Activated naive CD8-positive, alpha-beta T cell treated with anti-CD3 and anti-CD28 coated beads, Interleukin-2, amount 10 ng/mL, durations not matched to agents 7 days and 5 days (primary cell): ENCODE data around the gene GALNT4. TPM values are rescaled to one million over a fixed set of nuclear protein-coding genes. Genes with fewer than 3 reads are reported as not detected.

Experiments
- ATAC-seq: fragments of 150-1000 bp; cut with Tn5 transposase; one replicate; pipeline ENCODE4 v1.10.0; 2021; ENCODE audit warnings: low read depth, moderate library complexity
- POLR2A ChIA-PET: fragments of 350-600 bp; sonication (Branson Sonifier 250); formaldehyde crosslinking; loops from one replicate; lab custom pipeline; 2021; ENCODE audit warnings: antibody characterized with exemption; lab: Charles Lee
- DNase-seq: peaks from one replicate; pipeline ENCODE4 v3.0.0; 2021
- H3K27ac Mint-ChIP-seq: one replicate; pipeline ENCODE4 v1.8.0; 2022; ENCODE audit warnings: mild to moderate bottlenecking, mixed read lengths
- H3K27me3 Mint-ChIP-seq: one replicate; pipeline ENCODE4 v1.8.0; 2022; ENCODE audit warnings: mild to moderate bottlenecking, moderate library complexity, mixed read lengths
- H3K36me3 Mint-ChIP-seq: one replicate; pipeline ENCODE4 v1.8.0; 2021; ENCODE audit warnings: mild to moderate bottlenecking, mixed read lengths
- H3K4me1 Mint-ChIP-seq: one replicate; pipeline ENCODE4 v1.8.0; 2021; ENCODE audit warnings: mixed read lengths
- H3K4me3 Mint-ChIP-seq: one replicate; pipeline ENCODE4 v1.8.0; 2022; ENCODE audit warnings: mild to moderate bottlenecking, moderate library complexity, mixed read lengths
- H3K9me3 Mint-ChIP-seq: one replicate; pipeline ENCODE4 v1.8.0; 2021; ENCODE audit warnings: mixed read lengths
- total RNA-seq, 2 experiments: library from RNA; stranded (reverse); gene quantifications; one replicate each; pipeline ENCODE4 v1.2.3, GENCODE V29; 2021

GALNT4 gene
- total RNA-seq, 2 experiments from 2014 or later, result 15.6 to 16.3 TPM

DNA sequence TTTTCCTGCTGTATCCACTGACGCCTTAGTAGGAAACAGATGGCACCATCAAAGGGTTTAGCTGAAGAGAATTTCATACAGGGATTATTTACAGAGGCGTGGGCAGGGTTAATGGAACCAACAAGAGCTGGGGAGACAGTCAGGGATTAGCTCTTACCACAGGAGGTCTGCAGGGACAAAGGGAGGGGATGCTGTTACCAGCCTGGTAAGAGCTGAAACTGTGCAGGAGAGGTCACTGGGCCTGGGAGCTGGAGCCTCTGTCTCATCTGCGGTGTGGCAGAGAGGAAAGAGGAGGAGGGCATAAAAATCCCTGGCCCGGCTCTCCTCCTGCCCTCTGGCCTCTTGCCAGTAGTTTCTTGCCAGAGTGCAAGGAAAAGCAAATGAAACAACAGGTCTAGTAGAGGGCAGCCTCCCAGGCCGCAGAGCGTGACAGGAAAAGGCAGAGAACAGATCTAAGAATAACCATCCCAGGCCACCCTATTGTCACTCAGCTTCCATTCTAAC lies 20.1 kb upstream of the GALNT4 start:
- no peaks in the 10 kb centered on the region for H3K9me3 Mint-ChIP-seq
- H3K4me1 Mint-ChIP-seq, result peaks cover 10% of the 10 kb centered on the region
- POLR2A ChIA-PET, result no interaction called here

DNA sequence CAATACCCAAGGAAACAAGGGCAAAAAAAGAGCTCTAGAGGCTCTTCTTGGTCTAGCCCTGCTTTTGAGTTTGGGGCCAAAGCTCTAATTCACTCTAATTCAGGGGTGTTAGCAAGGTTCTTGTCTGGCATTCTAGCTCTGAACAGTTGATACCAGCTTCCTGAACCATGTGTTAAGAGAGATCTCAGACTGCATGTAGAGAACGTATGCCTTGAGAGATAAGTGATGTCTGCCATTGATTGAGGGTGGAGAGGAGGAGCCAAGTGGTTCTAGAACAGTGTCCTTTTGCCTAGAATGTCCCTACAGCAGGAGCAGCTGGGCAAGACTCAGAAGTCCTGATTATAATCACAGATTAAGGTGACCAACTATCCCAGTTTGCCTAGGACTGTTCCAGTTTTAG lies 19.4 kb upstream of the GALNT4 start:
- Mint-ChIP-seq H3K4me1 (peaks cover 10% of the 10 kb centered on the region), H3K36me3 (no peaks in the 10 kb centered on the region), H3K27me3 (no peaks in the 10 kb centered on the region), H3K9me3 (no peaks in the 10 kb centered on the region), H3K27ac (no peak overlapping the region), H3K4me3 (no peak overlapping the region)
- ATAC-seq (no peak), DNase-seq (no peak)
- POLR2A ChIA-PET, result no interaction called here

More for the DNA sequence above, 20.1 kb upstream of the GALNT4 start:
- H3K36me3 Mint-ChIP-seq, result no peaks in the 10 kb centered on the region
- no peak overlapping the region for H3K4me3 Mint-ChIP-seq
- no peaks in the 10 kb centered on the region for H3K27me3 Mint-ChIP-seq
- DNase-seq (no peak), ATAC-seq (no peak)
- no peak overlapping the region for H3K27ac Mint-ChIP-seq

DNA sequence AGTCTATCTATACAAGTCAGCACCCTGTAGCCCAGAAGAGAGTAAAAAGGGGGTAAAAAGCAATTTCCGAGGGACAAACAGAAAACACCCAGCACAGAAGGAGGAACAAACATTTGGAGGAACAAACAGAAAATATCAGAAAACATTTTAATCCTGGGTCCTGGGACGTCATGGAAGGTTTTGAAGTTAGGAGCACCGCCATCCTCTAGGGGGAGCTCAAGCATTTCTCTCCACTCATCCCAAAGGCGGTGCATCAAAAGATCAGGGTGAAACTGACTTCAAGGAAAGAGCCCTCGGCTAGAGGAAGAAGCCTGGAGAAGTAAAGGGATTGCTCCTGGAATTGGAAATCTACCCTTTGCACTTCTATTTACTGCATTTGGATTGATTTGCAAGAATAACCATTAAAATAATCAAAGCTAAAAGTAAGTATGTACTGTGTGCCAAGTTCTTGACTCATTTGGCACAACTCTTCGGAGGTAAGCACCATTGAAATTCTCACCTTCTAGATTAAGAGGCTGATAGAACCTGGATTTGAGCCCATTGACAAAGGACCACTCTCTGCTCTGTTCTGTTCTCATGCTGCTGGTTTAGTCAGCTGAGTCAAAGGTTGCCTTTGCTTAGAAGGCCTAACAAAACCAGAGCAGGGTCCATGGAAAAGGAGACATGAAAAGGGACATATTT lies 18.5 kb upstream of the GALNT4 start:
- ATAC-seq, result peak; percentile 79

DNA sequence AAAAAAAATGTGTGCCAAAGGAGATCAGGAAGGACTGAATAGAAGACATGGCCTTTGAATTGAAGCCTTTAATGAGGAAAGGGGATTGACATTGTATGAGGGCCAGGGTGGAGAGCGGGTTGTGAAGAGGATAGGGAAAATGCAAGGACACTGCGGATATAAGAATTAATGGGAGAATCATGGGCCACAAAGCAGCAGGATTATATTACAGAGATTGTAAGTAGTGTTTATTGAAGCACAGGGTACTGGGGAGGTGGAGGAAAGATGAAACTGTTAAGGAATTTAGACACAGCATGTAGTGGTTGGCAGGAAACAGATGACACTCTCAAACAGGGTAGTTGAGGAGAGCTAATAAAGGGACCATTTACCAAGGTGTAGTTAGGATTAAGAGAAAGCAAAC lies 17.6 kb upstream of the GALNT4 start:
- no peak overlapping the region for H3K27ac Mint-ChIP-seq
- POLR2A ChIA-PET, result interaction anchor here (1.2 kb wide), 1 partner anchor 167 kb away, joined by 4 read pairs; no protein-coding TSS in a partner anchor
- H3K27me3 Mint-ChIP-seq, result no peaks in the 10 kb centered on the region

More for the DNA sequence above, 18.5 kb upstream of the GALNT4 start:
- H3K4me3 Mint-ChIP-seq, result no peak overlapping the region
- POLR2A ChIA-PET, result interaction anchor here (1.2 kb wide), 1 partner anchor 166 kb away, joined by 4 read pairs; no protein-coding TSS in a partner anchor
- H3K27me3 Mint-ChIP-seq, result no peaks in the 10 kb centered on the region
- no peaks in the 10 kb centered on the region for H3K36me3 Mint-ChIP-seq
- no peaks in the 10 kb centered on the region for H3K9me3 Mint-ChIP-seq
- no peak overlapping the region for H3K27ac Mint-ChIP-seq
- DNase-seq, result no peak
- peaks cover 10% of the 10 kb centered on the region for H3K4me1 Mint-ChIP-seq

DNA sequence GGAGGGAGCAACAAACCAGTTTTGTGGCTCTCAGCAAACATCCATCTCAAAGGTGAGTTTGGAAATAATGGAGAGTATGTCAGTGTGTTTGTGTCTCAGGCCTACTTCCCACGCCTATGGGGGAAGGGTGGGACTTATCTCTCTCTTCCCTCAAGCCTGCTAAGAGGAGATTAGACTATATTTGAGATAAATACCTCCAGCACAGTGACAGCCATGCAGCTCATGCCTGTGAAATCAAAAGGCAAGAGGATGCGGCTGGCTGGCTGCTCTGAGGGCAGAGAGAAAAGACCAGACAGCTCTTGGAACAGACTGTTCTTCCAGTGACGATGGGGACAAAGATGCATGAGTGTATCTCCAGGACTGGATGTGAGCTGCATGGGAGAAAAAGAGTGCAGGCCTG lies 16.0 kb upstream of the GALNT4 start:
- H3K27me3 Mint-ChIP-seq, result no peaks in the 10 kb centered on the region
- no peaks in the 10 kb centered on the region for H3K36me3 Mint-ChIP-seq
- no peak for DNase-seq
- POLR2A ChIA-PET, result no interaction called here
- H3K4me3 Mint-ChIP-seq, result no peak overlapping the region
- H3K9me3 Mint-ChIP-seq, result no peaks in the 10 kb centered on the region
- no peak for ATAC-seq
- peaks cover 10% of the 10 kb centered on the region for H3K4me1 Mint-ChIP-seq
- no peak overlapping the region for H3K27ac Mint-ChIP-seq

More for the DNA sequence above, 17.6 kb upstream of the GALNT4 start:
- peaks cover 10% of the 10 kb centered on the region for H3K4me1 Mint-ChIP-seq
- no peak overlapping the region for H3K4me3 Mint-ChIP-seq
- DNase-seq, result no peak
- H3K9me3 Mint-ChIP-seq, result no peaks in the 10 kb centered on the region
- H3K36me3 Mint-ChIP-seq, result no peaks in the 10 kb centered on the region
- ATAC-seq, result no peak

DNA sequence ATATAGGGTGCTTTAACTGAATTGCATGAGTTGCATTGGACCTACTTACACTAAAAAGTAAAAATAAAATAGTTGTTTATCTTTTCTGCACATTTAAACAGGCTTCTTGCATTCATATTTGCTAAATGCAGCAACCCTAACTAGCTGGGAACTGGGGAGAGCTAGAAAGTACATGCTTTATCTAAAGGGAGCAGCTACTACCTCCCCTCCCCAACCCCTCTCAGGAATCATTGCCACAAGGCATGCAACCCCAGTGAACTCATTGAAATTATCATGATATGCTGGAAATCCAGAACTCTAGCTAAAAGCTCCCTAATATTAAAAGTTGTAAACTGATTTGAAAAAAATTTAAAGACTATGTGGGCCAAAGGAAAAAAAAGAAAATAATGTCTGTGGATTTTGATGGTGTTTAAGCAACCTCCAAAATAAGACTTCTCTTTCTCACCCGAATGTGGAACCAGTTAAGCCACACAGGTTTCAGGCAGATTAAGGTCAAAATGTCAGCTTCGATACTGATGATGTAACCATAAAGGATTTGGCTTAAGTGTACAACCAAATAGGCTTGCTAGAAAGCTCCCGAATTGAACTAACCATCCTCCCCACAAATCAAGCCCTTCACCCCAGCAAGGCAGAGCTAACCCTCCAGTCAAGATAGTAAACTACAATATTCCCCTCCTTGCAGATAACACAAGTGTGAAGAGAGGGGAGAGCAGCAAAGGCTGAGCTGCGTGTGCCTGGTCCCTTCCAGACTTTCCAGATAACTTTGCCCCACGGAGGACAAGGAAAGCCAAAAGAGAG lies 15.0 kb upstream of the GALNT4 start:
- Mint-ChIP-seq H3K4me3 (no peak overlapping the region), H3K27ac (no peak overlapping the region), H3K9me3 (no peaks in the 10 kb centered on the region), H3K4me1 (peaks cover 10% of the 10 kb centered on the region), H3K27me3 (no peaks in the 10 kb centered on the region), H3K36me3 (peaks cover 2% of the 10 kb centered on the region)
- POLR2A ChIA-PET, result interaction anchor here (1.7 kb wide), 1 partner anchor 12 kb away, joined by 4 read pairs; no protein-coding TSS in a partner anchor
- ATAC-seq (no peak), DNase-seq (no peak)

DNA sequence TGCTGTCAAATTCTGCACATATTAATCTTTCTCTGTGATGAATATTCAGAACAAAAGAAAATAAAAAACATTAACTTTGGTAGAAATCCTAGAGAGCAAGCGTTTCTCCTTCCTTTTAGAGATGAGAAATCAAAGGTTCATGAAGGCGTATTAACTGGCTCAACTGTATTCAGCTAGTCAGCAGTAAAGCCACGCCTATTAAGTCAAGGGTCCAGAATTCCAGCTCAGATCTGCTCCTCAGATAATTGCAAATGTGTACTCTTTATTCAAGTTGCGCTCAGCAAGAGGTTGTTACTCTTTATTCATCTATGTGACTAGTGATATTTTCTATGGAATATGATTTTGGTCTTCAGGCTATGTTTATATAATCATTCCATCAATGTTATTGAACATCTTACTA lies 14.3 kb upstream of the GALNT4 start:
- peaks cover 10% of the 10 kb centered on the region for H3K4me1 Mint-ChIP-seq
- no peak overlapping the region for H3K4me3 Mint-ChIP-seq
- H3K27ac Mint-ChIP-seq, result no peak overlapping the region
- DNase-seq, result no peak
- no peak for ATAC-seq
- POLR2A ChIA-PET, result interaction anchor here (1.7 kb wide), 1 partner anchor 13 kb away, joined by 4 read pairs; no protein-coding TSS in a partner anchor
- peaks cover 4% of the 10 kb centered on the region for H3K36me3 Mint-ChIP-seq
- no peaks in the 10 kb centered on the region for H3K27me3 Mint-ChIP-seq
- H3K9me3 Mint-ChIP-seq, result no peaks in the 10 kb centered on the region

DNA sequence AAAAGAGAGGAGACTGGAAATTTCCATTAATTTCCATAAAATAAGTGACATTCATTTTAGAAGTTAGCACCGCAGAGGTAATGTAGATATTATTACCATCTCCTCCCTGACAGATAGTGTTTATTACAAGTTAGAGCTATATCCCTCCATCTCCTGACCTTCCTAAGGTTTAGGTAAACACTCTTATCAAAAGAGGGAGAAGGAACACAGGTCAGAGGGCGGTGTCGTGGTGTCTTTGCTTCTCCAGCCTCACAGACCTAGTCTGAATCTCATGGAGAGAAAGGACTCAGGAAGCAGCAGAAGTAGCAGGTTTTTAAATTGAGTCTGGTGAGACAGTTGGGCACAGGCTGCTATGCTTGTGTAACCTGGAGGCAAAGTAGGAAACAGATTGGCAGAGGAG lies 12.8 kb upstream of the GALNT4 start:
- no peak for ATAC-seq
- no peaks in the 10 kb centered on the region for H3K9me3 Mint-ChIP-seq
- H3K27ac Mint-ChIP-seq, result no peak overlapping the region
- H3K4me1 Mint-ChIP-seq, result peaks cover 5% of the 10 kb centered on the region
- POLR2A ChIA-PET, result no interaction called here
- H3K27me3 Mint-ChIP-seq, result no peaks in the 10 kb centered on the region
- H3K4me3 Mint-ChIP-seq, result no peak overlapping the region
- no peak for DNase-seq
- H3K36me3 Mint-ChIP-seq, result peaks cover 4% of the 10 kb centered on the region

DNA sequence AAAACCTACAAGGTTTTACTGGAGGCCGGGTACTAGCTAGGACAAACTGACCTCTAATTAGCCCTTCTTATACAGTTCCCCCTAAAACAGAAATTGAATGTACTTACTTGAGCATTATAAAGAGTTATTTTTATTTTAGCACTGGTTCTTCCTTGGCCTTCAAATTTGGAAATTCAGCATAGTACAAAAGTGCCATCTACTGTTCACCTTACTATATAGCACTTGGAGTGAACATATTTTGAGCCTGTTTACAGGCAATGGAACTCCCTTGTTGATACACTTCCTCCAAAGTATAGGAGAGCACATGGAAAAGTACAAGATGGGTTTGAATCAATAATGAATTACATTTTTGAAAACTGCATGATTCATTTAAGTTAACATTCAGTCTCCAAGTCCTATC lies 5.1 kb upstream of the GALNT4 start:
- no peak overlapping the region for H3K4me3 Mint-ChIP-seq
- peaks cover 28% of the 10 kb centered on the region for H3K4me1 Mint-ChIP-seq
- DNase-seq, result no peak
- no peaks in the 10 kb centered on the region for H3K9me3 Mint-ChIP-seq
- H3K36me3 Mint-ChIP-seq, result peaks cover 6% of the 10 kb centered on the region
- H3K27ac Mint-ChIP-seq, result no peak overlapping the region
- no peaks in the 10 kb centered on the region for H3K27me3 Mint-ChIP-seq
- POLR2A ChIA-PET, result no interaction called here
- no peak for ATAC-seq

DNA sequence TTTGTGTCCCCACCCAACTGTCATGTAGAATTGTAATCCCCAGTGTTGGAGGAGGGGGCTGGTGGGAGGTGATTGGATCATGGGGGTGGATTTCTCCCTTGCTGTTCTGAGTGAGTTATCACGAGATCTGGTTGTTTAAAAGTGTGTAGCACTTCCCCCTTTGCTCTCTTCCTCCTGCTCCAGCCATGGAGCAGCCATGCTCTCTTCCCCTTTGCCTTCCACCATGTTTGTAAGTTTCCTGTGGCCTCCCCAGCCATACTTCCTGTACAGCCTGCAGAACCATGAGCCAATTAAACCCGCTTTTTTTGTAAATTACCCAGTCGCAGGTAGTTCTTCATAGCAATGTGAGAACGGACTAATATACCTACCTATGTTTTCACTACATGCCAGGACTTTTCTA lies 3.8 kb upstream of the GALNT4 start:
- Mint-ChIP-seq H3K9me3 (no peaks in the 10 kb centered on the region), H3K27me3 (no peaks in the 10 kb centered on the region), H3K36me3 (peaks cover 12% of the 10 kb centered on the region), H3K4me3 (peak overlapping the region; percentile 43), H3K4me1 (peaks cover 33% of the 10 kb centered on the region), H3K27ac (peak overlapping the region; percentile 9)
- no peak for ATAC-seq
- POLR2A ChIA-PET, result interaction anchor here (7.5 kb wide), 1 partner anchor 176 kb away, joined by 56 read pairs; the partner anchor contains the start of gene DUSP6
- DNase-seq, result no peak

DNA sequence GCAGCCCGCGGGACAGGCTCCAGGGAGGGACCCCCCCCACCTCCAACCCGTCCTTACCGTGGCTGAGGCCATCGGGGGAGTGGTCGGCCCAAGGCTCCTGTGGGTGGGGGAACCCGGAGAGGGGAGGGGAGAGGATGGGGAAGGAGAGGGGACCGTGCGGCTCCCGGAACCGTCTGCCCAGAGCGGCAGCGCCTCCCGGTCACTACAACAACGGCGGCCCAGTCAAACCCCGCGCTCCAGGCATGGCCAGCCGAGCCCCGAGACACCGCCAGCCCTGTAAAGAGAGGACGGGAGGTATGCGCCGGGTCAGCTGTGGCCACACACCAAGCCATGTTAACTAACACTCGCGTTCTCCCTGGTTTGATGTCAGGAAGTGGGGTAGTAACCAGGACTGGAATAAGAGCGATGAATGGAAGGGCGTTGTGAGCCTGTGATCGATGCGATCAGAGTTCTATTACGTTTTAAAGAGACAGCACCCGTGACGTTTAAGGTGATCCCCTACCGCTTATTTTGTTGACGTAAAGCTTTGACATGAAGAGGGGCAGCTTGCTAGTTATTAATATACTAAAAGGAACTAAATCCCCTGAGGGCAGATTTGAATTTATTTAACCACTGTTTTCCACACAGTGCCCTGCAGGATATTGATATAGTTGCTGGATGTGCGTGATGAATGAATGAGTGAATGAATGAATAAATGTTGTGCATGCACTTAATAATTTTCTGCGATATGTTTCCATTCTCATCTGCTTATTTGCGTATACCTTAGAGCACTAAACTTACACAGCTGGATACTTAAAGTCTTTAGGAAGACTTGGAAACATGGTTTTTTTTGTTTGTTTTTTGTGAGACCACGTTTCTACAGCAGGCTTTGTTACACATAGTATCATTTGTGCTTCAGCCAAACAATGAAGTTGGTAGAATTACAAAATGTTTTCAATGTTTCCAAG lies 1.5 kb upstream of the GALNT4 start, which contains the start of gene POC1B:
POC1B (minus strand) TSS at position 224 of the 947 bp plus-strand sequence; CDS start at position 72, 152 bp downstream.
- Mint-ChIP-seq H3K9me3 (no peaks in the 10 kb centered on the region), H3K4me3 (peak within 1 kb of the TSS; percentile 98), H3K4me1 (peaks cover 54% of the 10 kb centered on the region), H3K36me3 (peaks cover 30% of the 10 kb centered on the region), H3K27me3 (no peaks in the 10 kb centered on the region), H3K27ac (peak within 1 kb of the TSS; percentile 97)
- POLR2A ChIA-PET, result interaction anchor here (0.7 to 7.5 kb wide), 11 partner anchors 9 to 509 kb away, joined by 3 to 62 read pairs (median 3); partner anchors contain the start of genes ATP2B1 and DUSP6
- peak; percentile 84 for DNase-seq
- ATAC-seq, result peak; percentile 67

DNA sequence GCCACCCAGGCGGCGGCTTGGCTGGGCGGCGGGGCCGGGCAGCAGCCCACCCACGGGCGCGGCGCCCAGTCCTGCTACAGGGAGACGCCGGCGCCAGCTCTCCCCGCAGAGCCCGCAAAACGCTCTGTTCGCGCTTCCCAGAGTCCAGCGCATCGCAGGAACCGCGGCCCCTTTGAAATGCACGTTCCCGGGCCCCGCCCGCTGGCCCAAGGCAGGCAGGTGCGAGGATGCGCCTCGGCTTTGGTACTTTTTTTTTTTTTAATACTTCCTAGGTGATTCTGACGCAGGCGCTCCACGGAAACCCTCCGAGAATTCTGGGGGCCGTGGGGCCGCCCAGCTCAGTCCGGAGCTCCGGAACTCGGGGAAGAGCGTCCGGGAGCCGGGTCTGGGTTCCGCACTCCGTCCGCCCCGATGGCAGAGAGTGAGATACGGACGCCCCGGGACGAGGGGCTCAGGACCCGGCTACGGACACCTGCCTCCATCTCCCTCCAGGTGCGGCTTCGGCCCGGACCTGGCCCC lies 768 bp upstream of the GALNT4 start:
- POLR2A ChIA-PET, result interaction anchor here (0.7 to 7.5 kb wide), 13 partner anchors 10 to 573 kb away, joined by 3 to 62 read pairs (median 4); partner anchors contain the start of genes ATP2B1 and DUSP6
- no peaks in the 10 kb centered on the region for H3K27me3 Mint-ChIP-seq
- H3K9me3 Mint-ChIP-seq, result no peaks in the 10 kb centered on the region
- H3K4me1 Mint-ChIP-seq, result peaks cover 56% of the 10 kb centered on the region
- H3K27ac Mint-ChIP-seq, result peak overlapping the region; percentile 97
- H3K36me3 Mint-ChIP-seq, result peaks cover 34% of the 10 kb centered on the region
- DNase-seq, result peak; percentile 71
- peak overlapping the region; percentile 98 for H3K4me3 Mint-ChIP-seq
- peak; percentile 34 for ATAC-seq
